IMR-90 (cell line): Measurements from ENCODE around the gene NAV2. TPM values are rescaled to one million over a fixed set of nuclear protein-coding genes. Genes with fewer than 3 reads are reported as not detected.

Experiments used
- ATAC-seq: fragments of 200-7000 bp; cut with Tn5 transposase; 2 replicates; pipeline ENCODE4 v1.9.1; 2020; ENCODE audit warnings: low read depth, mild to moderate bottlenecking, moderate library complexity
- BruUV-seq: library from RNA; stranded (reverse); fragments of 400-500 nt; replicated peaks from 2 replicates; lab custom pipeline; 2021; lab: Mats Ljungman, UMichigan
- CTCF ChIA-PET: fragments of 300-600 bp; formaldehyde crosslinking; extraction: SDS; loops from one replicate; lab custom pipeline; 2021; ENCODE audit warnings: antibody characterized with exemption; lab: Yijun Ruan, JAX
- POLR2A ChIA-PET: fragments of 300-600 bp; sonication (Branson Sonifier 250); formaldehyde crosslinking; loops from one replicate; lab custom pipeline; 2022; ENCODE audit warnings: antibody characterized with exemption; ENCODE audit not compliant: unreplicated experiment; lab: Charles Lee
- DNase-seq: peaks from one replicate; pipeline ENCODE4 v3.0.0; 2013
- H2AFZ ChIP-seq: replicated peaks from 2 replicates; pipeline ENCODE3; 2013; ENCODE audit warnings: low read length, mild to moderate bottlenecking; ENCODE audit not compliant: poor library complexity
- H2AK5ac ChIP-seq: 2 replicates; pipeline ENCODE4 v1.6.1; 2013; ENCODE audit warnings: low read depth, low read length, inconsistent platforms
- H2AK9ac ChIP-seq: replicated peaks from 2 replicates; pipeline ENCODE3; 2013; ENCODE audit warnings: mild to moderate bottlenecking, low read depth, low read length, moderate library complexity; ENCODE audit not compliant: poor library complexity
- H2BK120ac ChIP-seq: 2 replicates; pipeline ENCODE4 v1.6.1; 2013; ENCODE audit warnings: low read depth, low read length, inconsistent platforms
- H2BK15ac ChIP-seq: 3 replicates; pipeline ENCODE4 v1.6.1; 2013; ENCODE audit warnings: low read depth, low read length, inconsistent platforms
- H2BK20ac ChIP-seq: 2 replicates; pipeline ENCODE4 v1.6.1; 2013; ENCODE audit warnings: low read depth, mild to moderate bottlenecking, inconsistent platforms, low read length, moderate library complexity
- H2BK5ac ChIP-seq: 2 replicates; pipeline ENCODE4 v1.6.1; 2013; ENCODE audit warnings: mild to moderate bottlenecking, low read depth, low read length, inconsistent platforms; ENCODE audit not compliant: poor library complexity, severe bottlenecking
- H3K14ac ChIP-seq: replicated peaks from 2 replicates; pipeline ENCODE4 v1.6.1; 2013; ENCODE audit warnings: low read depth, low read length, inconsistent platforms
- H3K18ac ChIP-seq: 2 replicates; pipeline ENCODE4 v1.6.1; 2013; ENCODE audit warnings: low read depth, low read length, control low read depth
- H3K23ac ChIP-seq: 2 replicates; pipeline ENCODE4 v1.6.1; 2013; ENCODE audit warnings: low read depth, low read length, inconsistent platforms
- H3K27ac ChIP-seq: 2 replicates; pipeline ENCODE4 v1.5.1; 2013; ENCODE audit warnings: mild to moderate bottlenecking, control low read depth, low read length; ENCODE audit not compliant: insufficient read depth
- H3K27me3 ChIP-seq: 2 replicates; pipeline ENCODE4 v1.6.1; 2013; ENCODE audit warnings: low read length; ENCODE audit not compliant: control insufficient read depth, insufficient read depth
- H3K36me3 ChIP-seq: 2 replicates; pipeline ENCODE4 v1.6.1; 2013; ENCODE audit warnings: low read length, mixed read lengths; ENCODE audit not compliant: control insufficient read depth, insufficient read depth
- H3K4ac ChIP-seq: 2 replicates; pipeline ENCODE4 v1.6.1; 2013; ENCODE audit warnings: low read depth, low read length, inconsistent platforms
- H3K4me1 ChIP-seq: 2 replicates; pipeline ENCODE4 v1.6.1; 2013; ENCODE audit warnings: low read length, mixed read lengths; ENCODE audit not compliant: control insufficient read depth, insufficient read depth
- H3K4me2 ChIP-seq: 2 replicates; pipeline ENCODE4 v1.6.1; 2013; ENCODE audit warnings: low read depth, mild to moderate bottlenecking, control low read depth, low read length, moderate library complexity
- H3K4me3 ChIP-seq: 2 replicates; pipeline ENCODE4 v1.5.1; 2013; ENCODE audit warnings: low read depth, mild to moderate bottlenecking, control low read depth, low read length, moderate library complexity; ENCODE audit not compliant: insufficient read depth
- H3K56ac ChIP-seq: 2 replicates; pipeline ENCODE4 v1.6.1; 2013; ENCODE audit warnings: low read length, inconsistent platforms; ENCODE audit not compliant: insufficient read depth; ENCODE audit errors: extremely low read depth
- H3K79me1 ChIP-seq, 2 experiments: 2 replicates each; pipeline ENCODE4 v1.6.1; 2013; ENCODE audit warnings: low read length in 2 of 2, inconsistent platforms in 1 of 2, low read depth in 1 of 2
- H3K9ac ChIP-seq: 2 replicates; pipeline ENCODE4 v1.6.1; 2013; ENCODE audit warnings: low read depth, low read length, control low read depth
- H3K9me1 ChIP-seq: 2 replicates; pipeline ENCODE4 v1.6.1; 2013; ENCODE audit warnings: low read length, inconsistent platforms; ENCODE audit not compliant: insufficient read depth
- H3K9me3 ChIP-seq: 2 replicates; pipeline ENCODE4 v1.6.1; 2013; ENCODE audit warnings: low read length; ENCODE audit not compliant: control insufficient read depth, insufficient read depth
- H4K20me1 ChIP-seq: 2 replicates; pipeline ENCODE4 v1.6.1; 2013; ENCODE audit warnings: low read length, inconsistent platforms; ENCODE audit not compliant: insufficient read depth
- H4K5ac ChIP-seq: 2 replicates; pipeline ENCODE4 v1.6.1; 2013; ENCODE audit warnings: mild to moderate bottlenecking, low read depth, low read length, control low read depth
- H4K8ac ChIP-seq, 2 experiments: 2 replicates each; pipeline ENCODE4 v1.6.1; 2013; ENCODE audit warnings: low read depth in 2 of 2, low read length in 2 of 2, control low read depth in 1 of 2, inconsistent platforms in 1 of 2
- H4K91ac ChIP-seq: 2 replicates; pipeline ENCODE4 v1.6.1; 2013; ENCODE audit warnings: low read depth, low read length, inconsistent platforms; ENCODE audit not compliant: insufficient read depth
- CEBPB ChIP-seq: IDR thresholded peaks from 2 replicates; pipeline ENCODE4 v1.6.1; 2012; ENCODE audit warnings: low read depth, low read length, improper control_type of control experiment
- CHD1 ChIP-seq: IDR thresholded peaks from 2 replicates; pipeline ENCODE4 v1.6.1; 2012; ENCODE audit warnings: low read depth, low read length, improper control_type of control experiment
- FOS ChIP-seq: fragments of 150-350 bp; IDR thresholded peaks from 2 replicates; pipeline ENCODE4 v1.6.1; 2016; ENCODE audit warnings: low read depth, low read length
- MAZ ChIP-seq: IDR thresholded peaks from 2 replicates; pipeline ENCODE4 v1.6.1; 2012; ENCODE audit warnings: low read depth, mild to moderate bottlenecking, low read length, improper control_type of control experiment, moderate library complexity, borderline replicate concordance
- RAD21 ChIP-seq: IDR thresholded peaks from 2 replicates; pipeline ENCODE4 v1.6.1; 2012; ENCODE audit warnings: low read length, improper control_type of control experiment
- RFX5 ChIP-seq: IDR thresholded peaks from 2 replicates; pipeline ENCODE4 v1.8.0; 2012; ENCODE audit warnings: low read depth, mild to moderate bottlenecking, low read length, moderate library complexity
- WGBS, 2 experiments: methylation state at CpG; one replicate each; pipeline versions ENCODE4 v1.1.5 to v1.1.7; 2013; ENCODE audit warnings: missing lambda C conversion rate in 2 of 2; ENCODE audit not compliant: insufficient read length in 1 of 2; ENCODE audit errors: extremely low coverage in 2 of 2; 5-methylcytosine and 5-hydroxymethylcytosine counted together
- dilution Hi-C: fragments of 300-500 bp; cut with HindIII; formaldehyde crosslinking; loops from one replicate; pipeline ENCODE4 v1.14.3; 2018; ENCODE audit warnings: low sequenced_read_pairs; ENCODE audit not compliant: unreplicated experiment
- in situ Hi-C: fragments of 300-500 bp; cut with MboI; formaldehyde crosslinking; loops from 3 replicates; pipeline ENCODE4 v1.14.3; 2019; ENCODE audit warnings: low sequenced_read_pairs, inconsistent platforms, mixed read lengths
- intact Hi-C: fragments of 100-400 bp; cut with micrococcal nuclease; formaldehyde crosslinking; loops from 2 replicates; pipeline ENCODE4 v1.10.0; 2022
- polyA plus RNA-seq, 3 experiments: library from polyadenylated mRNA; depleted of rRNA; stranded (reverse); fragments of >200 nt; gene quantifications; 2 replicates each; pipeline ENCODE4 v1.2.3, GENCODE V29; 2012; ENCODE audit warnings: low replicate concordance in 1 of 3
- total RNA-seq: library from RNA; depleted of rRNA; stranded (reverse); fragments of >200 nt; gene quantifications from 2 replicates; pipeline ENCODE4 v1.2.3, GENCODE V29; 2012

NAV2 gene
- total and polyA plus RNA-seq, 2 of the 4 experiments (the other 2 are of a cell fraction), result 4.5 to 12.6 TPM

DNA sequence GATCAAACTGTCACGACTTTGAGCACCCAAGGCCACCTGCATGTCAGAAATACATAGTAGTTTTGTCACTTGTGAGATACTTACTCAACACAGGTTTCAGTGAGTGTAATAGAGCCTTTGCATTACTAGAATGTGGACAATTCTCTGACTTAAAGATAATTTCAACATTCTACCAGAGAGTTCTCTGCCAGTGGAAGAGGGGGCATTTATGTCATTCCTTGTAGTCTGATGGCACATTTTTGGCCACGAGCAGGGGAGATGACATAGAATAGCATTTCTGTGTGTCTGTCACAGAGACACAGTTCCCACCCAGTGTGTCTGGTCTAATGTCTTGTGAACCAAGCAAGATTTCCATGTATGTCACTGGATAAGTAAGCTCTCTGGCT is 335.1 kb downstream of the NAV2 start:
- Histone ChIP-seq H3K4ac (no peak overlapping the region), H3K23ac (no peak overlapping the region), H3K27ac (no peak overlapping the region), H2BK20ac (no peak overlapping the region), H3K4me1 (peaks cover 13% of the 10 kb centered on the region), H3K4me2 (no peak overlapping the region), H3K14ac (no peak overlapping the region), H3K56ac (no peak overlapping the region), H3K36me3 (peaks cover 30% of the 10 kb centered on the region), H3K27me3 (no peaks in the 10 kb centered on the region), H2BK5ac (no peak overlapping the region), H4K8ac (no peak overlapping the region), H4K5ac (no peak overlapping the region), H2AK9ac (no peak overlapping the region), H3K9me3 (no peaks in the 10 kb centered on the region), H2AK5ac (no peak overlapping the region), H2BK120ac (no peak overlapping the region), H4K91ac (no peak overlapping the region), H2BK15ac (no peak overlapping the region), H3K18ac (no peak overlapping the region), H2AFZ (no peak overlapping the region), H3K9ac (no peak overlapping the region), H4K20me1 (0 out of 2 replicates have a peak, but pooled peaks cover 4% of the 10 kb centered on the region), H3K9me1 (peaks cover 25% of the 10 kb centered on the region; the same call in 1 of the 2 replicates), H3K4me3 (no peak overlapping the region), H3K79me1 (peaks cover 5 to 7% of the 10 kb centered on the region in 2 experiments; a peak in 2 of 4 replicates)
- ATAC-seq (no peak), DNase-seq (no peak)
- POLR2A ChIA-PET, result no interaction called here
- in situ Hi-C loops, result no loop called here
- BruUV-seq, result no TSS peak
- dilution Hi-C loops, result no loop called here
- CTCF ChIA-PET, result no interaction called here
- 100% methylated on average over 1 of the region's 2 CpGs; no CpG with 5 or more reads in 1 of the 2 experiments for WGBS, 2 experiments
- TF ChIP-seq FOS (no peak), MAZ (no peak), RFX5 (no peak), RAD21 (no peak), CHD1 (no peak), CEBPB (no peak)
- intact Hi-C loops, result no loop called here
